ENCODE measurements around the gene TLE2. TPM values are rescaled to one million over a fixed set of nuclear protein-coding genes. Genes with fewer than 3 reads are reported as not detected.
A peak's percentile ranks its signal among the peaks of the same experiment; 100 is the strongest.

The TLE2 gene
- total and polyA plus RNA-seq, 9 of the 15 experiments (the other 6 are each of a cell fraction or from before 2014, with no cell fraction given): 0.35 to 13.1 (median 6.2) TPM

DNA sequence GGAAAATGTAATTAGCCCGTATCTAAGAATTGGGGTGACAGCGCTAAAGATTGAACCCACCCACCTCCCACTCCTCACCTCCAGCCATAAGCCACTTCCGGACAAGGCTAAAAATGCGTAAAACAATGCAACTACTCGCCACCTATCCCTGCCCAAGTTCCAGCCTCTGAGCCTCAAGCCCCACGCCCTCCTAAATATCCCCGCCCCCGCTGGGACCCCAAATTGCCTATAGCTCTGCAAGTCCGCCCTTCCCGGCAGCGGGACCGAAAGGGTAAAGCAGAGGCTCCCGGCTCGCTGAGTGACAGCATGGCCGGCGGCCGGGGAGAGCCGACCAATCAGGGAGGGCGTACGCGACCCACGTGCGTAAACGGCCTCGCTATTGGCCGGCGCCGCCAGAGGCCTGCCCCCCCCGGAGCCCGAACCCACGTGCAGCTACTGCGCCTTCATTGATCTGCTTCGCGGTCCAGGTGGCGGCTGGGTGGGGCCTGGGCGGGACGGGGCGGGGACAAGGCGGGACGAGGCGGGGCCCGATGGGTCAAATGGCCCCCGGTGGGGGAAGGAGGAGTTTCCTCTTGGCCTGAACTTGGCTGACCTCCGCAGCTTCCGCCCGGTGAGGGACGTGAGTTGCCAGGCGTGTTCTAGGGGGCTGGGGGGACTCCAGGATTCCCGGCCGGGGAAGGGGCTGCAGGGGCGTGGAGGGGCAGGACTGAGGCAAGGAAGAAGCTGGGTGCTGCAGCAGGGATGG, 51.9 kb downstream of the TLE2 start, which contains the start of gene TLE6 (continued):
- TF ChIP-seq FOXK2 (conservative IDR thresholded peaks at IDR 0.05 in 1 of 2, IDR thresholded peaks at IDR 0.05 in 1 of 2; ENCODE audit: low read depth in 2 of 2) (peak in 1 of 2 experiments; percentile 37; a peak in 2 of 4 replicates), SAFB2 (IDR thresholded peaks at IDR 0.05; ENCODE audit: borderline replicate concordance, low read depth, low read length, severe bottlenecking) (no peak), ZNF589 (CRISPR knock-in tag; IDR thresholded peaks at IDR 0.05; ENCODE audit: low read depth) (no peak), SMARCB1 (IDR thresholded peaks at IDR 0.05; ENCODE audit: insufficient read length, low read depth) (no peak), NFYB (IDR thresholded peaks at IDR 0.05; ENCODE audit: extremely low read depth, insufficient read length) (peak; percentile 65), POLR2A (conservative IDR thresholded peaks at IDR 0.05) (peak; percentile 70), MEF2D (tag; conservative IDR thresholded peaks at IDR 0.05; ENCODE audit: low read depth) (no peak), SRSF3 (IDR thresholded peaks at IDR 0.05; ENCODE audit: insufficient read depth, low read length) (no peak), FUS (optimal IDR thresholded peaks at IDR 0.05; ENCODE audit: low read depth, low read length) (no peak), DACH1 (IDR thresholded peaks at IDR 0.05; ENCODE audit: partially characterized antibody) (no peak), ZNF445 (CRISPR knock-in tag; IDR thresholded peaks at IDR 0.05; ENCODE audit: low read depth) (no peak), BDP1 (IDR thresholded peaks at IDR 0.05; ENCODE audit: insufficient read depth, insufficient read length) (no peak), TAF9B (IDR thresholded peaks at IDR 0.05; ENCODE audit: partially characterized antibody) (no peak), CREB1 (IDR thresholded peaks at IDR 0.05) (no peak), CREB1 (CRISPR knock-in tag; IDR thresholded peaks at IDR 0.05) (peak; percentile 43; the same call in 1 of the 2 replicates), ZNF316 (IDR thresholded peaks at IDR 0.05) (no peak), NEUROD1 (IDR thresholded peaks at IDR 0.05; ENCODE audit: borderline replicate concordance, low read depth, low read length, partially characterized antibody) (peak; percentile 22), MEIS2 (IDR thresholded peaks at IDR 0.05; ENCODE audit: partially characterized antibody) (peak; percentile 89), ZNF79 (CRISPR knock-in tag; IDR thresholded peaks at IDR 0.05; ENCODE audit: low read depth) (no peak), STAT5B (CRISPR knock-in tag; IDR thresholded peaks at IDR 0.05) (no peak), TBP (optimal IDR thresholded peaks at IDR 0.05; ENCODE audit: low read depth, low read length) (peak; percentile 60)
- TF ChIP-seq, protein P1, sequence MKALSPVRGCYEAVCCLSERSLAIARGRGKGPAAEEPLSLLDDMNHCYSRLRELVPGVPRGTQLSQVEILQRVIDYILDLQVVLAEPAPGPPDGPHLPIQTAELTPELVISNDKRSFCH (CRISPR knock-in tag; IDR thresholded peaks at IDR 0.05): 0 out of 2 replicates have a peak, but pooled peaks have one; percentile 10
- TF ChIP-seq, protein P1 (tag; IDR thresholded peaks at IDR 0.05): no peak
- TF ChIP-seq, protein P2, sequence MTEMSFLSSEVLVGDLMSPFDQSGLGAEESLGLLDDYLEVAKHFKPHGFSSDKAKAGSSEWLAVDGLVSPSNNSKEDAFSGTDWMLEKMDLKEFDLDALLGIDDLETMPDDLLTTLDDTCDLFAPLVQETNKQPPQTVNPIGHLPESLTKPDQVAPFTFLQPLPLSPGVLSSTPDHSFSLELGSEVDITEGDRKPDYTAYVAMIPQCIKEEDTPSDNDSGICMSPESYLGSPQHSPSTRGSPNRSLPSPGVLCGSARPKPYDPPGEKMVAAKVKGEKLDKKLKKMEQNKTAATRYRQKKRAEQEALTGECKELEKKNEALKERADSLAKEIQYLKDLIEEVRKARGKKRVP (CRISPR knock-in tag; IDR thresholded peaks at IDR 0.05): no peak
- TF ChIP-seq, protein P3, sequence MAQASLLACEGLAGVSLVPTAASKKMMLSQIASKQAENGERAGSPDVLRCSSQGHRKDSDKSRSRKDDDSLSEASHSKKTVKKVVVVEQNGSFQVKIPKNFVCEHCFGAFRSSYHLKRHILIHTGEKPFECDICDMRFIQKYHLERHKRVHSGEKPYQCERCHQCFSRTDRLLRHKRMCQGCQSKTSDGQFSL (CRISPR knock-in tag; IDR thresholded peaks at IDR 0.05): peak; percentile 93
- TF ChIP-seq, protein P3 (tag; IDR thresholded peaks at IDR 0.05): peak in 1 of 2 experiments; percentile 72; a peak in 1 of 4 replicates
- TF ChIP-seq, protein P4, sequence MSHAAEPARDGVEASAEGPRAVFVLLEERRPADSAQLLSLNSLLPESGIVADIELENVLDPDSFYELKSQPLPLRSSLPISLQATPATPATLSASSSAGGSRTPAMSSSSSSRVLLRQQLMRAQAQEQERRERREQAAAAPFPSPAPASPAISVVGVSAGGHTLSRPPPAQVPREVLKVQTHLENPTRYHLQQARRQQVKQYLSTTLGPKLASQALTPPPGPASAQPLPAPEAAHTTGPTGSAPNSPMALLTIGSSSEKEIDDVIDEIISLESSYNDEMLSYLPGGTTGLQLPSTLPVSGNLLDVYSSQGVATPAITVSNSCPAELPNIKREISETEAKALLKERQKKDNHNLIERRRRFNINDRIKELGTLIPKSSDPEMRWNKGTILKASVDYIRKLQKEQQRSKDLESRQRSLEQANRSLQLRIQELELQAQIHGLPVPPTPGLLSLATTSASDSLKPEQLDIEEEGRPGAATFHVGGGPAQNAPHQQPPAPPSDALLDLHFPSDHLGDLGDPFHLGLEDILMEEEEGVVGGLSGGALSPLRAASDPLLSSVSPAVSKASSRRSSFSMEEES (CRISPR knock-in tag; IDR thresholded peaks at IDR 0.05): no peak
